K562 (cell line): ENCODE results near the gene NAV2. TPM values are rescaled to one million over a fixed set of nuclear protein-coding genes. Genes with fewer than 3 reads are reported as not detected.

Experiments
- ATF7 ChIP-seq: fragments of 450-650 bp; IDR thresholded peaks from 2 replicates; pipeline ENCODE4 v1.7.1; 2014; ENCODE audit warnings: mild to moderate bottlenecking, moderate library complexity
- BRD9 ChIP-seq: fragments of 450-650 bp; IDR thresholded peaks from 2 replicates; pipeline ENCODE4 v1.6.1; 2018; ENCODE audit warnings: low read depth; ENCODE audit not compliant: partially characterized antibody
- DMBX1 ChIP-seq: fragments of 250-450 bp; sonication (Bioruptor Pico); IDR thresholded peaks from 2 replicates; pipeline ENCODE4 v1.8.0; 2022; ENCODE audit warnings: inconsistent platforms, mild to moderate bottlenecking, moderate library complexity, borderline replicate concordance
- ELF4 ChIP-seq: fragments of 450-650 bp; formaldehyde crosslinking; IDR thresholded peaks from 2 replicates; pipeline ENCODE4 v1.4.0; 2022; ENCODE audit warnings: missing genetic modification characterization
- FOS ChIP-seq: IDR thresholded peaks from 3 replicates; pipeline ENCODE4 v1.6.1; 2011; ENCODE audit not compliant: insufficient read length; ENCODE audit errors: extremely low read depth
- KLF1 ChIP-seq: fragments of 450-650 bp; IDR thresholded peaks from 2 replicates; pipeline ENCODE4 v1.6.1; 2016; ENCODE audit warnings: missing genetic modification characterization, missing compliant biosample characterization
- LEF1 ChIP-seq: fragments of 450-650 bp; IDR thresholded peaks from 2 replicates; pipeline ENCODE4 v1.6.1; 2016; ENCODE audit warnings: mild to moderate bottlenecking
- NCOR1 ChIP-seq: fragments of 450-650 bp; IDR thresholded peaks from 2 replicates; pipeline ENCODE4 v1.6.1; 2016; ENCODE audit warnings: mild to moderate bottlenecking, moderate library complexity
- RFX7 ChIP-seq: fragments of 250-450 bp; sonication (Bioruptor Pico); IDR thresholded peaks from 2 replicates; pipeline ENCODE4 v1.5.1; 2021; ENCODE audit warnings: mild to moderate bottlenecking
- SP2 ChIP-seq: IDR thresholded peaks from 2 replicates; pipeline ENCODE4 v1.6.1; 2011; ENCODE audit warnings: mild to moderate bottlenecking, low read depth, low read length, moderate library complexity; ENCODE audit not compliant: poor library complexity, severe bottlenecking; ENCODE audit errors: extremely low read depth
- U2AF2 ChIP-seq: fragments of 200-400 bp; formaldehyde crosslinking; optimal IDR thresholded peaks from 2 replicates; pipeline ENCODE3; 2017; ENCODE audit warnings: low read depth, mild to moderate bottlenecking, low read length
- ZFP91 ChIP-seq: sonication (generic); formaldehyde crosslinking; IDR thresholded peaks from 2 replicates; pipeline ENCODE4 v1.8.0; 2022; ENCODE audit warnings: mild to moderate bottlenecking, missing genetic modification reagents
- ZNF584 ChIP-seq: fragments of 200-800 bp; sonication (Bioruptor generic); IDR thresholded peaks from 2 replicates; pipeline ENCODE4 v1.6.1; 2016; ENCODE audit warnings: low read depth, mild to moderate bottlenecking, missing genetic modification characterization, missing compliant biosample characterization
- ZNF696 ChIP-seq: fragments of 250-450 bp; sonication (Bioruptor Pico); conservative IDR thresholded peaks from 2 replicates; pipeline ENCODE4 v1.4.0; 2020; ENCODE audit warnings: mild to moderate bottlenecking, moderate library complexity
- polyA plus RNA-seq, 8 experiments: library from polyadenylated mRNA; depleted of rRNA in 4 of 8; stranded (reverse) in 5 of 8; unstranded in 3 of 8; fragments of >200 nt; fragmentation: Nextera tagmentation in 2 of 8; fragmentation: Illumina TruSeq in 1 of 8; extraction: Ambion mirVana in 2 of 8; extraction: Trizol in 1 of 8; gene quantifications; 2 replicates each; pipeline versions ENCODE4 v1.2.1 to v1.2.3, GENCODE V29; 2011 to 2014; ENCODE audit warnings: inconsistent platforms in 1 of 8, missing spikeins in 1 of 8
- total RNA-seq, 7 experiments: library from RNA; depleted of rRNA in 6 of 7; stranded (reverse); fragments of >200 nt in 6 of 7; fragmentation: Illumina TruSeq in 2 of 7; extraction: Trizol in 2 of 7; gene quantifications; 2 replicates each; pipeline versions ENCODE4 v1.2.1 to v1.2.3, GENCODE V29; 2011 to 2021; ENCODE audit warnings: low replicate concordance in 1 of 7
- TF ChIP-seq, protein P1 (sequence below), 2 experiments: fragments of 450-650 bp in 1 of 2; IDR thresholded peaks; 2 replicates each; pipeline ENCODE4 v1.6.1; 2011 to 2017; ENCODE audit warnings: low read depth in 2 of 2, antibody characterized with exemption in 1 of 2, borderline replicate concordance in 1 of 2, low read length in 1 of 2, mild to moderate bottlenecking in 1 of 2, mixed read lengths in 1 of 2; ENCODE audit not compliant: control insufficient read depth in 1 of 2
- TF ChIP-seq, protein P2 (sequence below), 2 experiments: fragments of 450-650 bp in 1 of 2; sonication (generic) in 1 of 2; formaldehyde crosslinking; conservative IDR thresholded peaks; 2 replicates each; pipeline versions ENCODE4 v1.4.0 to v1.8.1; 2020 to 2022; ENCODE audit warnings: mild to moderate bottlenecking in 1 of 2, missing genetic modification reagents in 1 of 2
- TF ChIP-seq, protein P3 (sequence below): fragments of 450-650 bp; IDR thresholded peaks from 2 replicates; pipeline ENCODE4 v1.6.1; 2017; ENCODE audit warnings: antibody characterized with exemption, mild to moderate bottlenecking

The NAV2 gene
- total and polyA plus RNA-seq, 9 of the 15 experiments (the other 6 are each of a cell fraction or from before 2014, with no cell fraction given) = 0.03 to 0.35 (median 0.05) TPM

DNA sequence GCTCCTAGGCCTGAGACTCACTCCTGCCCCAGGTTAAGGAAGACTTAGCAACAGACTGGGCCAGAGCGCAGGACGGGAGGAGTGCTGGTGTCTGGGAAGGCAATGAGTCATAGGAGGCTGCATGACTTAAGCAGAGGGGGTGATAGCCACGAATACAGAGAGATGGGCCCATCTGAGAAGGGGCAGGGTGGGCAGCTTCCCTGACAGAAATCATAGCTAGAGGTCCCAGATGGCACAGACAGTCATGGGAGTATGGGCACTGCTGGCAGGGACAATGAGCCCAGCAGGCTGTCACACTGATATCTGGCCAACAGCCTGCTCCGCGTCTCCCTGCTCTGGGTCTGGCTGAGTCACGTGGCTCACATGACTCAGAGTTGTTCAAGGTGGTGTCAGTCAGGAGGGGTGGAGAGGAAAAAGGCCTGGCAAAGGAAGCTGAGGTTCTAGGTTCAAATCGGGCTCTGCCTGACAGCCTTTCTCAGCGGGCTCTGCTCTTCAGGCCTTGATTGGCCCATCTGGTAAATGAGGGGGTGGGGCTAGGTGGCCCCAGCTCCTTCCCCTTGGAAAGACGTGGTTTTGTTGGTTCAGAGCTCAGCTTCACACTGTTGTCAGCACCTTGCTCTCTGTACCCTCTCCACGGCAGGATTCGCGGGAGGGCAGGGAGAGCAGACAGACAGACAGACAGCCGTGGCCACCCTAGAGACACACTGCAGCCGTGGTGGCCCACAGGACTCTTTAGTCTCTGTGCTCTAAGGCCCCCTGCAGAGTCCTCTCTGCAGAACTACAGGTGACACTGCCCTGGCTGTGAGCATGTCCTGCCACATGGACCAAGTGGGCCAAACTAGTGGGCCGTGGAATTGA lies 399.9 kb downstream of the NAV2 start (continued):
- TF ChIP-seq, protein P1, sequence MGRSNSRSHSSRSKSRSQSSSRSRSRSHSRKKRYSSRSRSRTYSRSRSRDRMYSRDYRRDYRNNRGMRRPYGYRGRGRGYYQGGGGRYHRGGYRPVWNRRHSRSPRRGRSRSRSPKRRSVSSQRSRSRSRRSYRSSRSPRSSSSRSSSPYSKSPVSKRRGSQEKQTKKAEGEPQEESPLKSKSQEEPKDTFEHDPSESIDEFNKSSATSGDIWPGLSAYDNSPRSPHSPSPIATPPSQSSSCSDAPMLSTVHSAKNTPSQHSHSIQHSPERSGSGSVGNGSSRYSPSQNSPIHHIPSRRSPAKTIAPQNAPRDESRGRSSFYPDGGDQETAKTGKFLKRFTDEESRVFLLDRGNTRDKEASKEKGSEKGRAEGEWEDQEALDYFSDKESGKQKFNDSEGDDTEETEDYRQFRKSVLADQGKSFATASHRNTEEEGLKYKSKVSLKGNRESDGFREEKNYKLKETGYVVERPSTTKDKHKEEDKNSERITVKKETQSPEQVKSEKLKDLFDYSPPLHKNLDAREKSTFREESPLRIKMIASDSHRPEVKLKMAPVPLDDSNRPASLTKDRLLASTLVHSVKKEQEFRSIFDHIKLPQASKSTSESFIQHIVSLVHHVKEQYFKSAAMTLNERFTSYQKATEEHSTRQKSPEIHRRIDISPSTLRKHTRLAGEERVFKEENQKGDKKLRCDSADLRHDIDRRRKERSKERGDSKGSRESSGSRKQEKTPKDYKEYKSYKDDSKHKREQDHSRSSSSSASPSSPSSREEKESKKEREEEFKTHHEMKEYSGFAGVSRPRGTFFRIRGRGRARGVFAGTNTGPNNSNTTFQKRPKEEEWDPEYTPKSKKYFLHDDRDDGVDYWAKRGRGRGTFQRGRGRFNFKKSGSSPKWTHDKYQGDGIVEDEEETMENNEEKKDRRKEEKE (IDR thresholded peaks at IDR 0.05; ENCODE audit: borderline replicate concordance in 1 of 2, control insufficient read depth in 1 of 2, low read depth in 2 of 2, low read length in 1 of 2) = no peak
- TF ChIP-seq SP2 = no peak
- no peak for TF ChIP-seq ELF4 (CRISPR knock-in tag)
- peak; percentile 71; the same call in 1 of the 2 replicates for TF ChIP-seq LEF1
- TF ChIP-seq, protein P2, sequence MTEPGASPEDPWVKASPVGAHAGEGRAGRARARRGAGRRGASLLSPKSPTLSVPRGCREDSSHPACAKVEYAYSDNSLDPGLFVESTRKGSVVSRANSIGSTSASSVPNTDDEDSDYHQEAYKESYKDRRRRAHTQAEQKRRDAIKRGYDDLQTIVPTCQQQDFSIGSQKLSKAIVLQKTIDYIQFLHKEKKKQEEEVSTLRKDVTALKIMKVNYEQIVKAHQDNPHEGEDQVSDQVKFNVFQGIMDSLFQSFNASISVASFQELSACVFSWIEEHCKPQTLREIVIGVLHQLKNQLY (CRISPR knock-in tag; conservative IDR thresholded peaks at IDR 0.05) = no peak
- TF ChIP-seq, protein P3, sequence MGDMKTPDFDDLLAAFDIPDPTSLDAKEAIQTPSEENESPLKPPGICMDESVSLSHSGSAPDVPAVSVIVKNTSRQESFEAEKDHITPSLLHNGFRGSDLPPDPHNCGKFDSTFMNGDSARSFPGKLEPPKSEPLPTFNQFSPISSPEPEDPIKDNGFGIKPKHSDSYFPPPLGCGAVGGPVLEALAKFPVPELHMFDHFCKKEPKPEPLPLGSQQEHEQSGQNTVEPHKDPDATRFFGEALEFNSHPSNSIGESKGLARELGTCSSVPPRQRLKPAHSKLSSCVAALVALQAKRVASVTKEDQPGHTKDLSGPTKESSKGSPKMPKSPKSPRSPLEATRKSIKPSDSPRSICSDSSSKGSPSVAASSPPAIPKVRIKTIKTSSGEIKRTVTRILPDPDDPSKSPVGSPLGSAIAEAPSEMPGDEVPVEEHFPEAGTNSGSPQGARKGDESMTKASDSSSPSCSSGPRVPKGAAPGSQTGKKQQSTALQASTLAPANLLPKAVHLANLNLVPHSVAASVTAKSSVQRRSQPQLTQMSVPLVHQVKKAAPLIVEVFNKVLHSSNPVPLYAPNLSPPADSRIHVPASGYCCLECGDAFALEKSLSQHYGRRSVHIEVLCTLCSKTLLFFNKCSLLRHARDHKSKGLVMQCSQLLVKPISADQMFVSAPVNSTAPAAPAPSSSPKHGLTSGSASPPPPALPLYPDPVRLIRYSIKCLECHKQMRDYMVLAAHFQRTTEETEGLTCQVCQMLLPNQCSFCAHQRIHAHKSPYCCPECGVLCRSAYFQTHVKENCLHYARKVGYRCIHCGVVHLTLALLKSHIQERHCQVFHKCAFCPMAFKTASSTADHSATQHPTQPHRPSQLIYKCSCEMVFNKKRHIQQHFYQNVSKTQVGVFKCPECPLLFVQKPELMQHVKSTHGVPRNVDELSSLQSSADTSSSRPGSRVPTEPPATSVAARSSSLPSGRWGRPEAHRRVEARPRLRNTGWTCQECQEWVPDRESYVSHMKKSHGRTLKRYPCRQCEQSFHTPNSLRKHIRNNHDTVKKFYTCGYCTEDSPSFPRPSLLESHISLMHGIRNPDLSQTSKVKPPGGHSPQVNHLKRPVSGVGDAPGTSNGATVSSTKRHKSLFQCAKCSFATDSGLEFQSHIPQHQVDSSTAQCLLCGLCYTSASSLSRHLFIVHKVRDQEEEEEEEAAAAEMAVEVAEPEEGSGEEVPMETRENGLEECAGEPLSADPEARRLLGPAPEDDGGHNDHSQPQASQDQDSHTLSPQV = peak; percentile 87
- TF ChIP-seq KLF1 (tag) = no peak
- no peak for TF ChIP-seq BRD9
- peak; percentile 61; the same call in 1 of the 2 replicates for TF ChIP-seq DMBX1
- no peak for TF ChIP-seq RFX7 (CRISPR knock-in tag)
- 0 out of 2 replicates have a peak, but pooled peaks have one; percentile 30 for TF ChIP-seq NCOR1
- TF ChIP-seq ZNF696 = no peak
- peak; percentile 85 for TF ChIP-seq ATF7
- TF ChIP-seq FOS = peak; percentile 43
- TF ChIP-seq ZNF584 (CRISPR knock-in tag) = no peak; the same call in 1 of the 2 replicates
- TF ChIP-seq ZFP91 (CRISPR knock-in tag) = peak; percentile 43; the same call in 1 of the 2 replicates
- TF ChIP-seq U2AF2 = no peak
